Calu3 (cell line): ENCODE data around the gene LRRC59. TPM values are rescaled to one million over a fixed set of nuclear protein-coding genes. Genes with fewer than 3 reads are reported as not detected.

ENCODE experiments used
- BruUV-seq: library from RNA; stranded (reverse); fragments of 400-500 nt; replicated peaks from 2 replicates; lab custom pipeline; 2021; lab: Mats Ljungman, UMichigan
- CTCF ChIA-PET: fragments of 300-600 bp; sonication (Branson Sonifier 250); formaldehyde crosslinking; loops from one replicate; lab custom pipeline; 2022; ENCODE audit warnings: antibody characterized with exemption; lab: Charles Lee
- DNase-seq: peaks from one replicate; pipeline ENCODE4 v3.0.0; 2022
- H3K27ac Mint-ChIP-seq: one replicate; pipeline ENCODE4 v1.8.0; 2022; ENCODE audit warnings: mixed read lengths; ENCODE audit not compliant: unreplicated experiment
- H3K27me3 Mint-ChIP-seq: one replicate; pipeline ENCODE4 v1.8.0; 2022; ENCODE audit warnings: mixed read lengths; ENCODE audit not compliant: unreplicated experiment
- H3K36me3 Mint-ChIP-seq: one replicate; pipeline ENCODE4 v1.8.0; 2022; ENCODE audit warnings: mild to moderate bottlenecking, moderate library complexity, mixed read lengths; ENCODE audit not compliant: insufficient read depth, unreplicated experiment
- H3K4me1 Mint-ChIP-seq: one replicate; pipeline ENCODE4 v1.8.0; 2022; ENCODE audit warnings: mild to moderate bottlenecking, low read depth, mixed read lengths; ENCODE audit not compliant: unreplicated experiment
- H3K4me3 Mint-ChIP-seq: one replicate; pipeline ENCODE4 v1.8.0; 2022; ENCODE audit warnings: mild to moderate bottlenecking, low read depth, moderate library complexity, mixed read lengths; ENCODE audit not compliant: unreplicated experiment
- H3K9me3 Mint-ChIP-seq: one replicate; pipeline ENCODE4 v1.8.0; 2022; ENCODE audit warnings: low read depth, mixed read lengths; ENCODE audit not compliant: unreplicated experiment
- intact Hi-C: fragments of 100-400 bp; cut with micrococcal nuclease; formaldehyde crosslinking; loops from one replicate; pipeline ENCODE4 v1.10.0; 2022; ENCODE audit not compliant: unreplicated experiment
- total RNA-seq: library from RNA; stranded (reverse); gene quantifications from 2 replicates; pipeline ENCODE4 v1.2.3, GENCODE V29; 2022
- TF ChIP-seq, protein P1 (sequence below): fragments of 200-600 bp; IDR thresholded peaks from one replicate; pipeline ENCODE4 v1.8.0; 2022; ENCODE audit warnings: antibody characterized with exemption; ENCODE audit not compliant: unreplicated experiment

The LRRC59 gene
- total RNA-seq, 1 experiment from 2014 or later, result 212 TPM

DNA sequence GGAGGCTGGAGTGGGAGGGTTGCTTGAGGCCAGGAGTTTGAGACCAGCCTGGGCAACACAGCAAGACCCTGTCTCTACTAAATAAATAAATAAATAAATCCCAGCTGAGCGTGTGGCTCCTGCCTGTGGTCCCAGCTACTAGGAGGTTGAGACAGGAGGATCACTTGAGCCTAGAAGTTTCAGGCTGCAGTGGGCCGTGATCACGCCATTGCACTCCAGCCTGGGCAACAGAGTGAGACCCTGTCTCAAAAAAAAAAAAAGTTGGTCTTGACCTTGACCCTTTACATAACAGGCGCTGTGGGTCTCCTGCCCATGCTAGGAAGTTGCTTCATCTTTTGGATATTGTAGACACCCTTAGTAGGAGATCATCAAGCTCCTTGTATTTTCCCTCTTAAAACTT is 40.1 kb upstream of the LRRC59 start:
- H3K4me3 Mint-ChIP-seq, result no peak overlapping the region
- TF ChIP-seq, protein P1, sequence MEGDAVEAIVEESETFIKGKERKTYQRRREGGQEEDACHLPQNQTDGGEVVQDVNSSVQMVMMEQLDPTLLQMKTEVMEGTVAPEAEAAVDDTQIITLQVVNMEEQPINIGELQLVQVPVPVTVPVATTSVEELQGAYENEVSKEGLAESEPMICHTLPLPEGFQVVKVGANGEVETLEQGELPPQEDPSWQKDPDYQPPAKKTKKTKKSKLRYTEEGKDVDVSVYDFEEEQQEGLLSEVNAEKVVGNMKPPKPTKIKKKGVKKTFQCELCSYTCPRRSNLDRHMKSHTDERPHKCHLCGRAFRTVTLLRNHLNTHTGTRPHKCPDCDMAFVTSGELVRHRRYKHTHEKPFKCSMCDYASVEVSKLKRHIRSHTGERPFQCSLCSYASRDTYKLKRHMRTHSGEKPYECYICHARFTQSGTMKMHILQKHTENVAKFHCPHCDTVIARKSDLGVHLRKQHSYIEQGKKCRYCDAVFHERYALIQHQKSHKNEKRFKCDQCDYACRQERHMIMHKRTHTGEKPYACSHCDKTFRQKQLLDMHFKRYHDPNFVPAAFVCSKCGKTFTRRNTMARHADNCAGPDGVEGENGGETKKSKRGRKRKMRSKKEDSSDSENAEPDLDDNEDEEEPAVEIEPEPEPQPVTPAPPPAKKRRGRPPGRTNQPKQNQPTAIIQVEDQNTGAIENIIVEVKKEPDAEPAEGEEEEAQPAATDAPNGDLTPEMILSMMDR, result no peak
- no peak overlapping the region for H3K27ac Mint-ChIP-seq
- no TSS peak for BruUV-seq
- intact Hi-C loops, result no loop called here
- no peaks in the 10 kb centered on the region for H3K9me3 Mint-ChIP-seq
- no peaks in the 10 kb centered on the region for H3K27me3 Mint-ChIP-seq
- peaks cover 34% of the 10 kb centered on the region for H3K36me3 Mint-ChIP-seq
- CTCF ChIA-PET, result no interaction called here
- peaks cover 28% of the 10 kb centered on the region for H3K4me1 Mint-ChIP-seq
- DNase-seq, result no peak

DNA sequence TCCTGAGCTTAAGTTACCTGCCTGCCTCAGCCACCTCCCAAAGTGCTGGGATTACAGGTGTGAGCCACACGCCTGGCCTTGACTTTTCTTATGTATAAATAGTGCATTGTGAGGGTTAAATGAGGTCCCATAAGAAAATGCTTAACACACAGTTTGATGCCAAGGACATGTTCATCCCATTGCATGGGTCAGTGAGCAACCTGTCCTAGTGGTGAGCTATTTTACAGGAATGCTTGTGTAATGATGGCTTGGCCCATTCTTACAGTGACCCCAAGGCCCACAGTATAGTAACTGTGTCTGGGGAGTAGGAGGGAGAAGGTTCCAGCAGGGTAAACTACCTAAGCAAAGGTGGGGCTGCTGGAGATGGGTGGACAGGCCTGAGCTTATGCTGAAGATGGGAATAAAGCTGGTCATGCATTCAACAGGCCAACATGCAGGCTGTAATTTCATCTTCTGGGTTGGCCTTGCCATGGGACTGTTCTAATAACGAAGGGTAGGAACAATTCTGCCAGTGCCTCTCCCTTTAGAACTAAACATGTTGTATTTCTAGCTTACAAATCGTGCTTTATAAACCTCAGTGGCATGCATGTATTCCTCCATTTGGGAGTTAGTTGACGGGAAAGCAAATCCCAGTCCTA is 34.9 kb upstream of the LRRC59 start:
- H3K27ac Mint-ChIP-seq, result no peak overlapping the region

DNA sequence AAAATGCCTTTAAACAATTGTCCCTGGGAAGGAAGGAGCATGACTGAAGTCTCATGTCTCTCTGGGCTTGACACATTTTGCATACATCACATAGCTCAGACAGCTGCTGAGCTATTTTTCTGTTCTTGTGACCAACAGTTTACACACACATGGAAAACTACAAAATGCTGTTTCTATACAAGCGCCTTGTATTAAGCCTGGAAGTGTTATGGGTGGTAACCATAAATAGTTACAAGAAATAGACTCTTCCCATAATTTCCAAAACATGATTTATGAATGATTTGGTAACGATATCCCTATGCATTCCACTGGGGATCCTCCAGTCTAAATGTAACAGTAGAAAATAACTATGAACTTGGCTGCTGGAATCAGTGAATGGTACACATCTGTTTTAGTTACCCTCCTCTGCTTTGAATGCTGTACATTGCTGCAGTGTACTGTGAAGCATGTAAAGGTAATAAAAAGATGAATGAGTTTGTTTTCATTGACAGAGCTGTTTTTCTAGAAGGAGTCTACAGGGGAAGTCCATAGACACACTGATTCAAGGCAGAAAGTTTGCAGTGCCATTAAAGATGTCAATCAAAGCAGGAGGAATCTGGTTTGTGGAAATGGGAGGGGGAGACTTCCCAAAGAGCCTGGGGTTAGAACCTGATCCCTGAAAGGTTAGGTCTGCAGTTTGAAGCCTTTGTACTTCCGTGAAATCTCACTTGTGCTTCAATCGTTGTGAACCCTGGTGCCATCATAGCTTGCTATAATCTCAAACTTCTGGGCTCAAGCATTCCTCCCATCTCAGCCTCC is 33.7 kb upstream of the LRRC59 start:
- H3K36me3 Mint-ChIP-seq, result peaks cover 32% of the 10 kb centered on the region
- TF ChIP-seq, protein P1, result no peak
- H3K4me3 Mint-ChIP-seq, result no peak overlapping the region
- H3K27me3 Mint-ChIP-seq, result no peaks in the 10 kb centered on the region
- H3K4me1 Mint-ChIP-seq, result peaks cover 30% of the 10 kb centered on the region
- H3K9me3 Mint-ChIP-seq, result no peaks in the 10 kb centered on the region
- CTCF ChIA-PET, result interaction anchor here (0.6 to 1.1 kb wide), 3 partner anchors 13 to 55 kb away, joined by 3 to 5 read pairs (median 4); no protein-coding TSS in a partner anchor
- BruUV-seq, result no TSS peak
- DNase-seq, result no peak
- H3K27ac Mint-ChIP-seq, result no peak overlapping the region
- intact Hi-C loops, result no loop called here

More for the DNA sequence above, 34.9 kb upstream of the LRRC59 start:
- Mint-ChIP-seq H3K36me3 (peaks cover 29% of the 10 kb centered on the region), H3K4me1 (peaks cover 23% of the 10 kb centered on the region), H3K9me3 (no peaks in the 10 kb centered on the region), H3K4me3 (no peak overlapping the region), H3K27me3 (no peaks in the 10 kb centered on the region)
- intact Hi-C loops, result no loop called here
- no peak for DNase-seq
- TF ChIP-seq, protein P1, result no peak
- CTCF ChIA-PET, result interaction anchor here (0.6 to 1.2 kb wide), 5 partner anchors 11 to 652 kb away, joined by 3 to 9 read pairs (median 3); partner anchors contain the start of gene LRRC59
- no TSS peak for BruUV-seq

DNA sequence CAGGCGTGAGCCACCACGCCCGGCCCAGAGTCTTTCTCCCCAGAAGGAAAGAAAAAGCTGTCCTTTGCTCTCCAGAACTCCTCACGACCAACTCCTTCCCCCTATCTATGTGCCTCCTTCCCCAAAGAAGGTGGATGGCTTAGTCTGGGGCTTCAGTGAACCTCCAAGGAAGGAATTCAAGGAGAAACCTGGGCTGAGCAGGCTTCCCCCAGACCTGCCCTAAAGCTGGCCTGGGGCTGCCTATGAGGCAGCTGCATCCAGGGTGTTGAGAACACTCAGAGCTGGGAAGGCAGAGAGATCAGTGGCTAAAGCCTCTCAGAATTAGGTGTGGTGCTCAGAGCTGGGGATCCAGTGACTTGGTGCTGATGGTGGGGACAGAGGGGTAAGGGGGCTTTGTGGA is 32.5 kb upstream of the LRRC59 start:
- intact Hi-C loops, result no loop called here
- CTCF ChIA-PET, result interaction anchor here (1.4 kb wide), 1 partner anchor 33 kb away, joined by 4 read pairs; the partner anchor contains the start of gene LRRC59
- DNase-seq, result no peak
- H3K27me3 Mint-ChIP-seq, result no peaks in the 10 kb centered on the region
- no peak overlapping the region for H3K4me3 Mint-ChIP-seq
- H3K27ac Mint-ChIP-seq, result no peak overlapping the region
- peaks cover 37% of the 10 kb centered on the region for H3K36me3 Mint-ChIP-seq
- BruUV-seq, result no TSS peak
- H3K9me3 Mint-ChIP-seq, result no peaks in the 10 kb centered on the region
- H3K4me1 Mint-ChIP-seq, result peaks cover 42% of the 10 kb centered on the region
- TF ChIP-seq, protein P1, result no peak
